Osteoblast (primary cell): ENCODE results near the gene BGN. TPM values are rescaled to one million over a fixed set of nuclear protein-coding genes. Genes with fewer than 3 reads are reported as not detected.

Experiments
- DNase-seq: peaks from one replicate; pipeline ENCODE4 v3.0.0; 2011; ENCODE audit warnings: low spot score, mixed read lengths; ENCODE audit not compliant: insufficient read length; ENCODE audit errors: missing footprints
- H2AFZ ChIP-seq: 2 replicates; pipeline ENCODE4 v1.6.0; 2011; ENCODE audit warnings: mild to moderate bottlenecking, low read length
- H3K27ac ChIP-seq: 2 replicates; pipeline ENCODE4 v1.5.1; 2011; ENCODE audit warnings: mild to moderate bottlenecking, low read depth, low read length, moderate library complexity
- H3K27me3 ChIP-seq: 2 replicates; pipeline ENCODE4 v1.6.0; 2012; ENCODE audit warnings: mild to moderate bottlenecking, control low read depth, inconsistent platforms, low read length, moderate library complexity; ENCODE audit not compliant: insufficient read depth
- H3K36me3 ChIP-seq: 2 replicates; pipeline ENCODE4 v1.5.1; 2011; ENCODE audit warnings: mild to moderate bottlenecking, low read length, control low read depth, moderate library complexity; ENCODE audit not compliant: insufficient read depth
- H3K4me1 ChIP-seq: 2 replicates; pipeline ENCODE4 v1.5.1; 2011; ENCODE audit warnings: mild to moderate bottlenecking, low read length, control low read depth, moderate library complexity; ENCODE audit not compliant: insufficient read depth
- H3K4me2 ChIP-seq: 2 replicates; pipeline ENCODE4 v1.6.0; 2011; ENCODE audit warnings: mild to moderate bottlenecking, low read length; ENCODE audit not compliant: insufficient read depth
- H3K4me3 ChIP-seq: fragments of 200-600 bp; sonication (generic); 3 replicates; pipeline ENCODE4 v1.5.1; 2012; ENCODE audit warnings: mild to moderate bottlenecking, low read length, inconsistent platforms; ENCODE audit not compliant: insufficient read depth
- H3K79me2 ChIP-seq: 2 replicates; pipeline ENCODE4 v1.6.0; 2012; ENCODE audit warnings: mild to moderate bottlenecking, low read length, control low read depth, inconsistent platforms; ENCODE audit not compliant: insufficient read depth
- H3K9me3 ChIP-seq: 2 replicates; pipeline ENCODE4 v1.5.1; 2011; ENCODE audit warnings: low read depth, low read length, control low read depth
- H4K20me1 ChIP-seq: 2 replicates; pipeline ENCODE4 v1.6.0; 2012; ENCODE audit warnings: mild to moderate bottlenecking, low read length, control low read depth; ENCODE audit not compliant: insufficient read depth
- CTCF ChIP-seq: IDR thresholded peaks from 2 replicates; pipeline ENCODE4 v1.5.1; 2011; ENCODE audit warnings: mild to moderate bottlenecking, low read depth, low read length, moderate library complexity; ENCODE audit errors: extremely low read depth
- total RNA-seq: library from RNA; depleted of rRNA; stranded (reverse); fragments of >200 nt; gene quantifications from 2 replicates; pipeline ENCODE4 v1.2.3, GENCODE V29; 2012

BGN gene
- total RNA-seq, 1 donor: 139 TPM

- H2AFZ ChIP-seq: no peak overlapping the region
- H3K27ac ChIP-seq: no peak overlapping the region
- H3K79me2 ChIP-seq: no peaks in the 10 kb centered on the region
- DNase-seq: no peak
- H3K4me3 ChIP-seq: no peak overlapping the region
- H3K9me3 ChIP-seq: no peaks in the 10 kb centered on the region
- H3K4me1 ChIP-seq: peaks cover 8% of the 10 kb centered on the region
- TF ChIP-seq CTCF: no peak
- H3K36me3 ChIP-seq: no peaks in the 10 kb centered on the region
- H3K27me3 ChIP-seq: no peaks in the 10 kb centered on the region
- no peak overlapping the region for H3K4me2 ChIP-seq
- no peaks in the 10 kb centered on the region for H4K20me1 ChIP-seq
These were observed 36.8 kb upstream of the BGN start for GRCh38 chrX:153457827-153458466.

- no peak overlapping the region for H2AFZ ChIP-seq
- H3K36me3 ChIP-seq: no peaks in the 10 kb centered on the region
- peaks cover 8% of the 10 kb centered on the region for H3K4me1 ChIP-seq
- H3K27me3 ChIP-seq: no peaks in the 10 kb centered on the region
- no peaks in the 10 kb centered on the region for H3K9me3 ChIP-seq
- no peak overlapping the region for H3K4me2 ChIP-seq
- TF ChIP-seq CTCF: no peak
- DNase-seq: no peak
- no peaks in the 10 kb centered on the region for H4K20me1 ChIP-seq
- H3K4me3 ChIP-seq: no peak overlapping the region
- H3K27ac ChIP-seq: no peak overlapping the region
- H3K79me2 ChIP-seq: no peaks in the 10 kb centered on the region
These were observed 36.3 kb upstream of the BGN start for GRCh38 chrX:153458476-153458875.

- H3K36me3 ChIP-seq: peaks cover 4% of the 10 kb centered on the region
- no peaks in the 10 kb centered on the region for H4K20me1 ChIP-seq
- no peaks in the 10 kb centered on the region for H3K27me3 ChIP-seq
- no peak for TF ChIP-seq CTCF
- H3K4me2 ChIP-seq: no peak overlapping the region
- H2AFZ ChIP-seq: no peak overlapping the region
- DNase-seq: peak; percentile 94
- H3K4me1 ChIP-seq: peaks cover 8% of the 10 kb centered on the region
- H3K79me2 ChIP-seq: no peaks in the 10 kb centered on the region
- no peak overlapping the region for H3K27ac ChIP-seq
- H3K4me3 ChIP-seq: no peak overlapping the region
- H3K9me3 ChIP-seq: no peaks in the 10 kb centered on the region
These were observed 34.8 kb upstream of the BGN start for GRCh38 chrX:153459986-153460385.

- no peak overlapping the region for H3K27ac ChIP-seq
These were observed 34.0 kb upstream of the BGN start for GRCh38 chrX:153460826-153461225.

More at GRCh38 chrX:153460826-153461225, 34.0 kb upstream of the BGN start:
- Histone ChIP-seq H3K4me3 (no peak overlapping the region), H3K9me3 (no peaks in the 10 kb centered on the region), H3K79me2 (no peaks in the 10 kb centered on the region), H3K36me3 (peaks cover 4% of the 10 kb centered on the region), H3K27me3 (no peaks in the 10 kb centered on the region), H3K4me1 (peaks cover 8% of the 10 kb centered on the region), H2AFZ (no peak overlapping the region), H3K4me2 (no peak overlapping the region), H4K20me1 (no peaks in the 10 kb centered on the region)
- TF ChIP-seq CTCF: peak; percentile 72
- peak; percentile 94 for DNase-seq
